NCI-H460 (cell line): Measurements from ENCODE around the gene EVC2. TPM values are rescaled to one million over a fixed set of nuclear protein-coding genes. Genes with fewer than 3 reads are reported as not detected.

Source experiments
- DNase-seq: peaks from one replicate; pipeline ENCODE4 v3.0.0-alpha.2; 2016; ENCODE audit warnings: low read depth; ENCODE audit errors: extremely low read depth
- total RNA-seq: library from RNA; depleted of rRNA; stranded (reverse); fragments of >200 nt; shearing (Covaris generic); gene quantifications from 2 replicates; pipeline ENCODE4 v1.2.3, GENCODE V29; 2014

EVC2 gene
- total RNA-seq, 1 experiment from 2014 or later: not detected

DNA sequence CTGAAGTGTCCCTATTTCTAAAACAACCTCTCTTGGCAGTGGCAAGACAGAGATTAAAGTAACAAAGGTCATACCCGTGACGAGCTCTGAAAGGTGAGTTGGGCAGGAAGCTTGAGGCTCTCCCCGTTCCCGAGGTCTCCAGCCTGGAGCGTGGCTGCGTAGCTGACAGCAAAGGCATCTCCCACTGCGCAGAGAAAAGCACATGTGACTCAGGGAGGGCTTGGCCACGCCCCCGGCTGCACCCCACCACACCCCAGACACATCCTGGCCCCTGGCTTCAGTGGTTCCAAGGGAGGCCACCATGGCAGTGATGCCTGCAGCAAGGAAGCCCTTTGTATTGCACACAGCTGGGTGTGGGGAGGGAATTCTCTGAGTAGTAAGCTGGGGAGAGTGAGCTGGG lies 23.1 kb downstream of the EVC2 start:
- no peak for DNase-seq

DNA sequence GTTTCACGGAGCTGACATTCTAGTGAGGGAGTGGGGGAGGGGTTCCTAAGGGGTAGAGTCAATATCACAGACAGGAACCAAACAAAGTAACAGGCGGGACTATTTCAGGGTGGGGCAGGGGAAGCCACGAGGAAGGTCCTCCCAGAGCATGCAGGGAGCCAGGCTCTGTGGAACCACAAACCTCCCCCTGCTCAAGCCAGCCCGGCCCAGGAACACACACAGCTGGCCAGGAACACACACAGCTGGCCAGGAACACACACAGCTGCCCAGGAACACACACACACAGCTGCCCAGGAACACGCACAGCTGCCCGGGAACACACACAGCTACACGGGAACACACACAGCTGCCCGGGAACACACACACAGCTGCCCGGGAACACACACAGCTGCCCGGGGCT lies 24.8 kb downstream of the EVC2 start:
- no peak for DNase-seq

DNA sequence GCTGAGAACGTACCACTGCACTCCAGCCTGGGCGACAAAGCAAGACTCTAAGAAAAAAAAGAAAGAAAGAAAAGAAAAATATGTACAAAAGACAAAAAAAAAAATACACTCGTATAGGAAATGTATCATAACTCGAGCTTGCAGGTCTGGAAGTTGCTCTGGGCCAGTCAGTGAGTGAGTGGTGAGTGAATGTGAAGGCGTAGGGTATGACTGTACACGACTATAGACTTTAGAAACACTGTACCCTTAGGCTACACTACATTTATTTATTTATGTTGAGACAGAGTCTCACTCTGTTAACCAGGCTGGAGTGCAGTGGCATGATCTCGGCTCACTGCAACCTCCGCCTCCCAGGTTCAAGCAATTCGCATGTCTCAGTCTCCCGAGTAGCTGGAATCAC lies 29.4 kb downstream of the EVC2 start:
- DNase-seq: no peak

DNA sequence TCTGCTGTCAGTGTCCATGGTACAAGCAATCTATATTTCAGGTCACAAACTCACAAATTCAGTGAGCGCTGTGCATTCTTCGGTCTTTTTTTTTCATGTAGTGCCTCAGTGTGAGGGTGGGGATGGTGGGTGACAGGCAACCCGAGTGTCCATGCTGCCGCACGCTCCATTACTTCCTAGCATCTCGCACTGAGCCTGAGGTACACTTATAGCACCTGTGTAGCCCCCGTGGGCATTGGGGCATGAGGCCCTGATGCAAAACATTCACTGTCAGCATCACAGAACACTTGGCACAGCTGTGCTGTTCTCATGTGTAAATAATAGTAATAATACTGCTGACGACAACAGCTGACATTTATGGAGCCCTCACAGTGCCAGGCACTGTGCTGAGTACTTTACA lies 31.6 kb downstream of the EVC2 start:
- no peak for DNase-seq

DNA sequence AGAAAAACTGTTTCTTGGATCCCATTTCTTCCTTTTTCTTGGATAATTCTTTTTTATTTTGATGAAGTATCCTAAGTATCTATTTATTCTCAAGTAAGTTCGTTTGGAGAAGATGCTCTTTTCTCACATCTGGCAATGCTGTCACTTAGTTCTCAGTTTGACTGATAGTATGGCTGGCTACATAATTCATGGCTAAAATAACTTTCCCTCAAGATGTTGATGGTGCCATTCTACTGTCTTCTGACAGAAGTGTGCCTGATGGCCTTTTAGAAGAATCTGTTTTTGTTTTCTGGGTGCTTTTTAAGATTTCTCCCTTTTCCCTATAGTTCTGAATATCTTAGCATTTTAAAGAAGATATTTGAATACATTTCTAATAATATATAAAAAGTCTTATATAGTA lies 41.6 kb downstream of the EVC2 start:
- DNase-seq: no peak

DNA sequence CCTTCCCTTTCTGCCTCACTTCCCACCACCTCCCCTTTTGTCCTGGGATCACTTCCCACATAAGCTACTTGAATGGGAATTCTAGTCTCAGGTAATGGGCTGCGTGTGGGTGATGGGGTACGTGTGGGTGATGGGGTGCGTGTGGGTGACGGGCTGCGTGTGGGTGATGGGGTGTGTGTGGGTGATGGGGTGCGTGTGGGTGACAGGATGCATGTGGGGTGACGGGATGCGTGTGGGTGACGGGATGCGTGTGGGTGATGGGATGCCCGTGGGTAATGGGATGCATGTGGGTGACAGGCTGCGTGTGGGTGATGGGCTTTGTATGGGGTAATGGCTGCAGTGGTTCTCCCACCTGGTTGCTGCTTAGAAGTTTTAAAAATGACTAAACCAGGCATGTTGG lies 43.6 kb downstream of the EVC2 start:
- no peak for DNase-seq

DNA sequence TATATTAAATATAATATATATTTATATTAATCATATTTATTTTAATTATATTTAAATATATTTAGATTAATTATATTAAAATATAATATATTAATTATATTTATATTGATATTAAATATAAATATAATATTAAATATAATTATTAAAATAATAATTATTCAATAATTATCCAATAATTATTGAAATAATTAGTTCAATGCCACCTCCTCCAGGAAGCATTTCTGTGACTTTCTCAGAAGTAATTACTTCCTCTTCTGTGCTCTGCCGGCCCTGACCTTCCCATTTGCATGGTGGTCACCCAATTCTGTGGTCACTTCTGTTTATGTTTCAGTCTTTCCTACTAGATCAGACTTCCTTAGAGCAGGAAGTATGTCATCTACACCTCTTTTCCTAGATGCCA lies 45.8 kb downstream of the EVC2 start:
- DNase-seq: no peak

DNA sequence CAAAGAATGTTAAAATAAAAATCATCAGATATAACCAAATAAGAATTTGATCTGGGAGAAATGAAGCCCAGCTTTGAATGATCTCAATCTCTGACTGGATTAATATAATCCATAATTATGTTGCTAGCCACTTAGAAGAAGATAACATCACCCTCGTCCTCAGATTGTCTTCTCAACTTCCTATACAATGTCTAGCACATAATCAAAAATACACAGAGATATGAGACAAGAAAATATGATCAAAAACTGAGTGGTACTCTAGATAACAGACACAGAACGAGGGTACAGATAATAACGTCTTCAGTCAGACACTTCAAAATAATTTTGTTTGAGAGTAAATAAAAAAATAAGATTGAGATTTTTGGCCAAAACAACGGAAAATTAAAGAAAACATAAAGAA lies 47.1 kb downstream of the EVC2 start:
- no peak for DNase-seq

DNA sequence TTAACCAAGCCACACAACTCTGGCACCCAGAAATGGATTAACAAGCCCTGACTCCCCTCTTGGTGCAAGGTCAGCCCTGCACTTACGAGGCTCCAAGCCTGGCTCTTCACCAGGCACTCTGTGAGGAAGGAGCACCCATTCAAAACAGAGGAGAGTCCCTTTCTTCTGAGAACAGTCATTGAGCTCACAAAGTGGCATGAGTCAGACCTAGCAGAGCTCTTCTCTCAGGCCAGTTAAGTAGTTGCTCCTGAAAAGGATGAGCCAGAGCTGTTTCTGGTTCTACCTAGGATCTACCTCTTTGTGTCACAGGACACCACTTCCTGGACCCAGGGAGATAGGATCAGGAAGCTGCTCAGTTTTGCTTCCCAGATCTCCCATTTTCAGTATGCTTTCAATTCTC lies 48.2 kb downstream of the EVC2 start:
- DNase-seq: no peak

DNA sequence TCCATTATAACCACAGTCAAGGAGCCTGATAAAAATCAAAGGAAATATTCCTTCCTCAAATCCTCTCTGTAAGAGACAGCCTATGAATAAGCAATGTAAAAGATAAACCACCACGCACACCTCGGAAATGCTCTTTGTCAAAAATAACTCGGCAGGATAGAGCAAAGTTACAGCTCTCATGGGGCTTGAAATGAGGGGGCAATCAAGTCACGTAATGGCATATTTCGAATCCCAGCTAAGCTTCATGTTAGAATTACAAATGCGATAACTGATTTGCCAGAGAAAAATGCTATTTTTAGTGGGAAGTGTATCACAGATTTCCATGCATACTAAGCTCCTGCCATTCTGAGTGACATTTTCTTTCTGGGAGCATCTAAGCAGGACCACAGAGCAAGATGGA lies 49.4 kb downstream of the EVC2 start:
- DNase-seq: no peak

DNA sequence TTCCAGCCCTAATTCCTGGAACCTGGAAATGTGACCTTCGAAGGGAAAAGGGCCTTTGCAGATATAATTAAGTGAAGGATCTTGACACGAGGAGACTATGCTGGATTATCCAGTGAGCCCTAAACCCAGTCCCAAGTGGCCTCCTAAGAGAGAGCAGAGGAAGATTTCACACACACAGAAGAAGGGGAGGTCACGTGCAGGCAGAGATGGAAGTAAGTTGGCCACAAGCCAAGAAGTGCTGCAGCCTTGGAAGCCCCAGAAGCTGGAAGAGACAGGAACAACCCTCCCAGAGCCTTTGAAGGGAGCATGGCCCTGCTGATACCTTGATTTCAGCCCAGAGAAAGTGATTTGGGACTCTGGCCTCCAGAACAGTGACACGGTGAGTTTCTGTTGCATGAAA lies 51.9 kb downstream of the EVC2 start:
- DNase-seq: no peak

DNA sequence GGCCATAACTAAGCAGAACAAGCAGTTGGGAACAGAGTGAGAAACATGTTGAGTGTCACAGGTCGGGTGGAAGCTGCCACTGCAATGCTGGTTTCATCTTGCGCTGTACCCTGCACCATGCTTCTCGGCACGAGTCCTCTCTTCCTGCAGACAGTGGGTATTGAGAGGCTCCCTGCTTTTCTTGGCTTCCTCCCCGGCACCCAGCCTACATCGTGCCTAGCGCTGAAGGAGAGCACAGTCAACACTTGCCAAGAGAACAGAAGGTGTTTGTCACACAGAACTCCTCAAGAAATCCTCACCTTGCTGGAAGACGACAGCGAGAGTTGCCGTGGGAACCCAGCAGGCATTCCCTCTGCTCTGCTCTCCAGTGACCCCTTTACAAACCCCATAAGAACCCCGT lies 53.6 kb downstream of the EVC2 start:
- no peak for DNase-seq

DNA sequence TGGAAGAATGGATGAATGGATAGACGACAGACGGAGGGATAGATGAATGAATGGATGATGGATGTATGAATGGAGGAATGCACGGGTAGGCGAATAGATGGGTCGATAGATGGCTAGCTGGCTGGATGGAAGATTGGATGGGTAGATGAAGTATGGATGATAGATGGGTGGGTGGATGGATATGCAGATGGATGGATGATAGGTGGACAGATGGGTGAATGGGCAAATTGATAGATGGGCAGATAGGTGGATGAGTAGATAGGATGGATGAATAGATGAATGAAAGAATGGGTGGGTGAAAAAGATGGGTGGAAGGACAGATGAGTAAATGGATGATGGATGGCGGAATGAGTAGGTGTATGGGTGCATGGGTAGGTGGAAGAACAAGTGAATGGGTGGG lies 57.3 kb downstream of the EVC2 start:
- no peak for DNase-seq

DNA sequence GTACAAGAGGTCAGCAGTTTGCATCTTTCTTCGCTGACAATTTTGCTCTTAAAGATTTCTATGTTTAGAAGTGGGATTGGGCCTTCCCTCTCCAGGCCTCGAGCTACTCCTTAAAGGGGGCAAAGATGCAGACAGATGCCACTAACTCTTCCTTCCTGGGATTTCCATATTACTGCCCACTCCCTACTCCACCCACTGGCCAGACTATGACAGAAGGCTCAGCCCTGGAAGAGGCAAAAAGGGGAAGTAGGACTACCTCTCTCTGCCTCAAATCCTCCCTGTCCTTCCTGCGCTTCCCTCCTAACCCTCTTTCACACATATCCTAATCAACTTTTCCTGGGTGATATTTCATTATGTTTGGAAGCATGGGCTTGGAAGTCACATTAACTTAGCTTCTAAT lies 58.3 kb downstream of the EVC2 start:
- no peak for DNase-seq

DNA sequence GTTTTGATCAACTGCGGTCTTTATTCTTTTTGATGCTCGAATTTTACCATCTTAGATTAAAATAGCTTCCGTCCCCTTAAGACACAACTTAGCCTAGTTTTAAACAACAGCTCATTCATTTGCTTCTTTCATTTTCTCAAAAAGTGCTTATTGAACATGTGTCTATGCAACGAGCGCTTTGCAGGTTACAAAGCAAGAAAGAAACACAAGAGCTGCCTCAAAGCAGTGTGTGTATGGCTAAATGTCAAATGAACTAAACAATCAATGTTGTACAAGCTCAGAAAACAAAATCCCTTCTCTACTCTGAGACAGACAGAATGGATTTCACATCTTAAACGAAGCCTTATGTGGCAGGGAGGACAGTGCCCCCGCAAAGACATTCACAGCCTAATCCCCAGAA lies 61.0 kb downstream of the EVC2 start:
- no peak for DNase-seq

DNA sequence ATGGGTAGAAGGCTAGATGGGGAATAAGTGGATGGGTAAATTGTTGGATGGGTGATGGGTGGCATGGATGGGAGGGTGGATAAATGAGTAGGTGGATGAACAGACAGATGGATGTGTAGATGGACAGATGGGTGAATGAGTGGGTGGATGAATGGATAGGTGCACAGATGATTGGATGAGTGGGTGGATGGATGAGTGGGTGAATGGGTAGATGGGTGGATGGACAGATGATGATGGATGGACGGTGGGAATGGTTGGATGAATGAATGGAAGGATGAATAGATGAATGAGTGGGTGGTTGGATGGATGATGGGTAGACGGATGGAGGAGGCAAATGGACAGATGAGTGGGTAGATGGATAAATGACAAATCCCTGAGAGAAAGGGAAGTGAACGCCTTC lies 68.3 kb downstream of the EVC2 start:
- no peak for DNase-seq

DNA sequence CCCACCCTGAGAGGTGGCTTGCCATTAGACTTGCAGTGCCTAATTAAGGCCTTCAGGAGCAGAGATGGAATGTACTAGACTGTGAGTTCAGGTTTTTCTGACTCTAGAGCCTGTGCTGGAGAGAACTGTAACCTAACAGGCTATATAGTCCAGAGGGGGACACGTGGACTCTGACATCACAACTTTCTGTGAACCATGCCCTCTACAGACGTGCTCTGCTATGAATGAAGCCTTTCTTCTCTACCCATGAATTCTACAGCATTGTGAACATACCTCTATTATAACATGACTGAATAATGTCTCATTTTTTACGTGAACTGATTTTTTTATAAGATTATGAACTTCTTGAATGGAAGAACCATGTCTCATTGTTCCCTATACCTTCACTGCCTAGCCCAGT lies 68.8 kb downstream of the EVC2 start:
- no peak for DNase-seq

DNA sequence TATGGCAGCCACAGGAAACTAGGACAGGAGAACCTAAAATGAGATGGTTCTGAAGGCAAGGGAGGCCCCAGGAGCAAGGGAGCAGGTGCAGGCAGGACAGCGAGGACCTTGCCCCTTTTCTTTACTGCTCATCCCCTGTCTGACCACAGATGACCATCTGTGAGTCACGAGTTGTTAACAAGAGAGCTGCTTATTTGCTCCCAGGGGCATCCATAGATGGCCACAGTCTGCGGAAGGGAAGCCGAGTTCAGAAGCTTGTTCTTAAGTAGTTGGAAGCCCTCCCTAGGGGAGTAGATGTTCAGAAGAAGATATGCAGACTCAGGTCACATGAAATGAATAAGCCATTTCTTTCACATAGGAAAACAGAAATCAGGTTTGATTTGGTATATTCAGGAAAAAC lies 69.4 kb downstream of the EVC2 start:
- no peak for DNase-seq

DNA sequence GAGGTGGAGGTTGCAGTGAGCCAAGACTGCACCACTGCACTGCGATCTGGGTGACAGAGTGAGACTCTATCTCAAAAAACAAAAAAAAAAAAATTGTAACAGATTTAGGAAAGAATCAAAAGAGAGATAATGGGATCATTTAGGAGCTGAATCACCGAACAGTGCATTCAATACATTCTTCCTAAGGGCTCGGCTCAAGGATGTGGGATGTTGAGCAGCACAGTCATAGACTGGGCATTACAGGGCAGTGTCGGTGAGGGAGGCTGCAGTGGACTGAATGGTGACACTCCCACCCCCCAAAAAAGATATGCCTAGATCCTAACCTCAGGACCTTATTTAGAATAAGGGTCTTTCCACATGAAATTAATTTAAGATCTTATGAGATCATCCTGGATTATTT lies 70.0 kb downstream of the EVC2 start:
- DNase-seq: no peak

DNA sequence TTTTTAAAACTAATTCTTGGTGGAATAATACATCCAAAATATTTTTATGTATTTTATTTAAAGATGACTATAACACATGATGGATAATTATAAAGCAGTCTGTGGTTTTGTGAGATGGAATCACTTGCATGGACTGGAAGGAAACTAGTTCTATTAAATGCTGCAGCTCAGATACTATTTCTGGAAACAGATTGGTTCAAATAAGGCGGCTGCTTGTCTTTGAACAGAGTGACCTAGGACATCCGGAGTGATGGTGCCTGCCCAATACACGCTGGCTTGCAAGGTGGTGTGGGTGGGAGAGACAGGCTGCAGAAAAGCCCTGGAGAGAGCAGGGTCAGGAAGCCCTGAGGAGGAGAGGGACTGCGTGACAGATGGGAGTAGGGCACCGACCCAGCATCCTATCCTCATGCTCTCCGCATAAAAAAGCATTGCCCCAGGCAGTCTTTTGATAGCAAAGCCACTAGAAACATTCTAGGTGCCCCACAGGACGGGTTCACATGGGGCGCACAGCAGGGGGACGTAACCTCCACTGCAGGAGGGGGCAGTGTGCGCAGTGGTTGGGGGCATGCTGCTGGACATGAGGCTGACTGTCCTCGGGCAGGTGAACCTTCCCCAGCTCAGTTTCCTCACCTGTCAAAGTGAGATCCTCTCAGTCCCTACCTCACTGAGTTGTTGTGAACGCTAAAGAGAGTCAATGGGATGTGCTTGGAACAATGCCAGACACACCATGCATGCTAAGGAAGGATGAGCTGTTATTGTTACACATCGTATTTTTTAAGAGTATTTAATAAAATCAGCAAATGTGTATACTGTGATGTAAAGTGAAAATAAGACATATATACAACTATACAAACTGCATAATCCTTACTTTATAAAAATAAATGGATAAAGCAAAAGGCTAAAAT lies 71.3 kb downstream of the EVC2 start:
- no peak for DNase-seq

DNA sequence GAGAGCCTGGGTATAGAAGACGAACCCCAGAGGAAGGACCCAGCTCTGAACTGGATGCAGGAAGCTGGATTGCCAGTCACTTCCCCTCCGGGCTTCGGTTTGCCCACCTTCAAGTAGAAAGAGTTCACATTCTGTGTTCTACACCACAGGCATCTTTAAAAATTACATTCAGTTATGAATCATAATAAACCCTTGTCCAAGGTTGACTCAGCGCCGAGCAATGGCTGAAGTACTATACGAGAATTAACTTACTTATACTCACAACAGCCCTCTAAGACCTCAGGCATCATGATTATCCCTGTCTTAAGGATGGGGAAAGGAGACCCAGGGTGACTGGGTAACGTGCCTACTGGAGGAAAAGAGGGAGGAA lies 72.5 kb downstream of the EVC2 start:
- DNase-seq: no peak

DNA sequence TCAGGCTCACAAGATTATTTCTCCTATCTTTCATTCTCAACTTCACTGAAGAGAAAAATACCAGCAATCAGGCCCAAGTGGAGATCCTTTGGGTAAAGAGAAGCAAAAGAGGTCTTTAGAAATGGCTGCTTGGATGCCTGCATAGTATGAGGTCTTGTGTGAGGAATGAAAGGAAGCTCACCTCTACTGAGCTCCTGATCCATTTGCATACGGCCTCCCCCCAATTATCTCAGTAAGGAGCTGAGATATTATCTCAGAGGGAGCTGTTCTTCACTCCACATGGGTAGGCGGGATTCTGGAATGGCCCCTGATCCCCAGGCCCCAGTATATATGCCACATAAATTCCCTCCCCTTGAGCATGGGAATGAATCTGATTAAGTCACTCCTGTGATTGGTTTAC lies 75.8 kb downstream of the EVC2 start:
- DNase-seq: no peak

DNA sequence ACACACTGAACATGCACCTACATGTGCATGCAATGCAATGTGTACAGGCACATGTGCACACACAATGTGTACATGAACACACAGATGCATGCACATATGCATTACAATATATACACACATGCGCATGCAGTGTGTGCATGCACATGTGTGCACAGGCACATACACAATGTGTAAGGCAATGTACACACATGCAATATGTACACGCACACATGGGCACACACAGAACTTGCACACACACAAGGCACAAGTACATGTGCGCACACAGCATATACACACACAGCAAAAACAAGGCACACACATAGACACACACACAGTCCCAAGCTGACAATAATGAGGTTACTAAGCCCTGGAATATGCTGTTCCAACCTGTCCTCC lies 76.3 kb downstream of the EVC2 start:
- no peak for DNase-seq
